ENCODE results near the gene PI16.
"Not testable (repeated sequence)": the region's sequence is repeated elsewhere in the genome, so short reads cannot be mapped to it uniquely, and the experiment has no call there.

PI16 gene

GRCh38 chr6:36929607-36930006 is 24.9 kb upstream of the PI16 start:
- DNase-seq, result no peak

- no peak for DNase-seq
Observed at GRCh38 chr6:36930483-36930882, 24.1 kb upstream of the PI16 start.

GRCh38 chr6:36933102-36933501 is 21.4 kb upstream of the PI16 start:
- DNase-seq, result no peak

- no peak for DNase-seq
Observed at GRCh38 chr6:36933519-36933918, 21.0 kb upstream of the PI16 start.

GRCh38 chr6:36934901-36935300 is 19.6 kb upstream of the PI16 start:
- no peak for DNase-seq

GRCh38 chr6:36936824-36937223 is 17.7 kb upstream of the PI16 start:
- DNase-seq, result no peak

- no peak for DNase-seq
Observed at GRCh38 chr6:36937896-36938295, 16.6 kb upstream of the PI16 start.

- no peak for DNase-seq
Observed at GRCh38 chr6:36938536-36938935, 16.0 kb upstream of the PI16 start.

GRCh38 chr6:36939005-36939404 is 15.5 kb upstream of the PI16 start:
- DNase-seq, result not testable (repeated sequence)

- no peak for DNase-seq
Observed at GRCh38 chr6:36940027-36940426, 14.5 kb upstream of the PI16 start.

- DNase-seq, result not testable (repeated sequence)
Observed at GRCh38 chr6:36941561-36941960, 13.0 kb upstream of the PI16 start.

- DNase-seq, result not testable (repeated sequence)
Observed at GRCh38 chr6:36942329-36942728, 12.2 kb upstream of the PI16 start.

GRCh38 chr6:36944650-36945049 is 9.9 kb upstream of the PI16 start:
- no peak for DNase-seq

- DNase-seq, result no peak
Observed at GRCh38 chr6:36945301-36945700, 9.2 kb upstream of the PI16 start.

- no peak for DNase-seq
Observed at GRCh38 chr6:36946526-36946925, 8.0 kb upstream of the PI16 start.

- DNase-seq, result peak; percentile 24
Observed at GRCh38 chr6:36947570-36948351, 6.8 kb upstream of the PI16 start.

GRCh38 chr6:36949076-36949475 is 5.5 kb upstream of the PI16 start:
- DNase-seq, result not testable (repeated sequence)

- DNase-seq, result no peak
Observed at GRCh38 chr6:36949636-36950035, 4.9 kb upstream of the PI16 start.

GRCh38 chr6:36953931-36954261 is 642 bp upstream of the PI16 start:
- no peak for DNase-seq

- DNase-seq, result no peak
Observed at GRCh38 chr6:36955136-36955535, 598 bp downstream of the PI16 start.

- DNase-seq, result no peak
Observed at GRCh38 chr6:36955671-36956445, 1.3 kb downstream of the PI16 start.

- no peak for DNase-seq
Observed at GRCh38 chr6:36956446-36956820, 1.9 kb downstream of the PI16 start.

- no peak for DNase-seq
Observed at GRCh38 chr6:36957773-36958271, 3.3 kb downstream of the PI16 start.

Data from effector CD4-positive, alpha-beta T cell (primary cell).